ENCODE data around the gene LRRTM3.

LRRTM3 gene

GRCh38 chr10:67036808-67037207 lies 111.0 kb downstream of the LRRTM3 start:
- DNase-seq: no peak

- no peak for DNase-seq
These were observed 117.2 kb downstream of the LRRTM3 start for GRCh38 chr10:67043041-67043440.

- DNase-seq: no peak
These were observed 119.6 kb downstream of the LRRTM3 start for GRCh38 chr10:67045404-67045803.

- DNase-seq: no peak
These were observed 120.7 kb downstream of the LRRTM3 start for GRCh38 chr10:67046507-67046906.

- DNase-seq: no peak
These were observed 124.2 kb downstream of the LRRTM3 start for GRCh38 chr10:67049988-67050387.

GRCh38 chr10:67050415-67050814 lies 124.6 kb downstream of the LRRTM3 start:
- no peak for DNase-seq

- no peak for DNase-seq
These were observed 146.8 kb downstream of the LRRTM3 start for GRCh38 chr10:67072654-67073053.

GRCh38 chr10:67075491-67075971 lies 149.7 kb downstream of the LRRTM3 start:
- no peak for DNase-seq

- no peak for DNase-seq
These were observed 150.3 kb downstream of the LRRTM3 start for GRCh38 chr10:67076144-67076543.

- no peak for DNase-seq
These were observed 151.5 kb downstream of the LRRTM3 start for GRCh38 chr10:67077376-67077775.

- no peak for DNase-seq
These were observed 153.3 kb downstream of the LRRTM3 start for GRCh38 chr10:67079126-67079525.

- no peak for DNase-seq
These were observed 160.7 kb downstream of the LRRTM3 start for GRCh38 chr10:67086327-67087134.

- DNase-seq: no peak
These were observed 161.2 kb downstream of the LRRTM3 start for GRCh38 chr10:67087135-67087425.

- DNase-seq: no peak
These were observed 162.2 kb downstream of the LRRTM3 start for GRCh38 chr10:67088036-67088435.

GRCh38 chr10:67095531-67095930 lies 169.7 kb downstream of the LRRTM3 start:
- no peak for DNase-seq

GRCh38 chr10:67098461-67098860 lies 172.6 kb downstream of the LRRTM3 start:
- no peak for DNase-seq

GRCh38 chr10:67100951-67101350 lies 175.1 kb downstream of the LRRTM3 start:
- no peak for DNase-seq

- no peak for DNase-seq
These were observed 181.8 kb downstream of the LRRTM3 start for GRCh38 chr10:67107670-67108069.

- no peak for DNase-seq
These were observed 184.4 kb downstream of the LRRTM3 start for GRCh38 chr10:67110286-67110685.

GRCh38 chr10:67112765-67113164 lies 186.9 kb downstream of the LRRTM3 start:
- no peak for DNase-seq

GRCh38 chr10:67114945-67115344 lies 189.1 kb downstream of the LRRTM3 start:
- no peak for DNase-seq

- no peak for DNase-seq
These were observed 190.1 kb downstream of the LRRTM3 start for GRCh38 chr10:67115972-67116371.

GRCh38 chr10:67119651-67120050 lies 193.8 kb downstream of the LRRTM3 start:
- DNase-seq: no peak

GRCh38 chr10:67127441-67127840 lies 201.6 kb downstream of the LRRTM3 start:
- no peak for DNase-seq

GRCh38 chr10:67140641-67141040 lies 214.8 kb downstream of the LRRTM3 start:
- no peak for DNase-seq
